H9 (cell line): ENCODE data around the gene SLC16A1. TPM values are rescaled to one million over a fixed set of nuclear protein-coding genes. Genes with fewer than 3 reads are reported as not detected.

Source experiments
- DNase-seq: peaks from one replicate; pipeline ENCODE4 v3.0.0-alpha.2; 2017
- H2AFZ ChIP-seq: one replicate; pipeline ENCODE4 v1.6.1; 2013; ENCODE audit warnings: mild to moderate bottlenecking, low read length, control low read depth, moderate library complexity
- H2AK5ac ChIP-seq: 2 replicates; pipeline ENCODE4 v1.6.1; 2013; ENCODE audit warnings: low read length, control low read depth, mixed read lengths; ENCODE audit not compliant: insufficient read length
- H2BK120ac ChIP-seq: one replicate; pipeline ENCODE4 v1.6.1; 2013; ENCODE audit warnings: low read depth, mild to moderate bottlenecking, low read length, control low read depth, inconsistent platforms; ENCODE audit not compliant: poor library complexity, severe bottlenecking
- H2BK12ac ChIP-seq: 2 replicates; pipeline ENCODE4 v1.6.1; 2013; ENCODE audit warnings: low read length, control low read depth, mixed read lengths, low read depth; ENCODE audit not compliant: insufficient read length
- H2BK15ac ChIP-seq: 2 replicates; pipeline ENCODE4 v1.6.1; 2013; ENCODE audit warnings: low read depth, low read length, control low read depth
- H2BK20ac ChIP-seq: one replicate; pipeline ENCODE4 v1.6.1; 2013; ENCODE audit warnings: low read depth, mild to moderate bottlenecking, low read length, control low read depth, inconsistent platforms; ENCODE audit not compliant: poor library complexity, severe bottlenecking
- H2BK5ac ChIP-seq: 2 replicates; pipeline ENCODE4 v1.6.1; 2013; ENCODE audit warnings: low read length, control low read depth, mixed read lengths; ENCODE audit not compliant: insufficient read length
- H3K14ac ChIP-seq: 2 replicates; pipeline ENCODE4 v1.6.1; 2013; ENCODE audit warnings: low read length, control low read depth; ENCODE audit not compliant: insufficient read depth
- H3K18ac ChIP-seq: 2 replicates; pipeline ENCODE4 v1.6.1; 2013; ENCODE audit warnings: low read depth, mild to moderate bottlenecking, mixed read lengths, low read length, control low read depth; ENCODE audit not compliant: insufficient read length
- H3K23ac ChIP-seq: 2 replicates; pipeline ENCODE4 v1.6.1; 2013; ENCODE audit warnings: low read length, control low read depth, mixed read lengths, low read depth; ENCODE audit not compliant: insufficient read length
- H3K23me2 ChIP-seq: 2 replicates; pipeline ENCODE4 v1.6.1; 2013; ENCODE audit warnings: low read depth, mild to moderate bottlenecking, mixed read lengths, low read length, control low read depth; ENCODE audit not compliant: insufficient read length, poor library complexity, severe bottlenecking
- H3K27ac ChIP-seq: 2 replicates; pipeline ENCODE4 v1.5.1; 2013; ENCODE audit warnings: low read length, control low read depth, mixed read lengths, low read depth; ENCODE audit not compliant: insufficient read length
- H3K27me3 ChIP-seq: 2 replicates; pipeline ENCODE4 v1.6.1; 2013; ENCODE audit warnings: low read length, control low read depth, inconsistent platforms; ENCODE audit not compliant: insufficient read depth
- H3K4ac ChIP-seq: 2 replicates; pipeline ENCODE4 v1.6.1; 2013; ENCODE audit warnings: low read depth, mild to moderate bottlenecking, control low read depth, inconsistent platforms, low read length, moderate library complexity
- H3K4me1 ChIP-seq: 2 replicates; pipeline ENCODE4 v1.6.1; 2013; ENCODE audit warnings: low read length, control low read depth, inconsistent platforms; ENCODE audit not compliant: insufficient read depth
- H3K4me2 ChIP-seq: 2 replicates; pipeline ENCODE4 v1.6.1; 2013; ENCODE audit warnings: low read length, control low read depth, mixed read lengths; ENCODE audit not compliant: insufficient read length, insufficient read depth
- H3K56ac ChIP-seq: 2 replicates; pipeline ENCODE4 v1.6.1; 2013; ENCODE audit warnings: low read depth, mild to moderate bottlenecking, mixed read lengths, low read length, control low read depth; ENCODE audit not compliant: insufficient read length
- H3K79me1 ChIP-seq: 2 replicates; pipeline ENCODE4 v1.6.1; 2013; ENCODE audit warnings: low read depth, mild to moderate bottlenecking, moderate library complexity, low read length, control low read depth, inconsistent platforms; ENCODE audit not compliant: insufficient read depth, poor library complexity, severe bottlenecking
- H3K79me2 ChIP-seq: 2 replicates; pipeline ENCODE4 v1.6.1; 2013; ENCODE audit warnings: low read length, control low read depth, inconsistent platforms; ENCODE audit not compliant: insufficient read depth
- H3K9ac ChIP-seq: 2 replicates; pipeline ENCODE4 v1.6.1; 2013; ENCODE audit warnings: low read length, control low read depth, mixed read lengths; ENCODE audit not compliant: insufficient read length; ENCODE audit errors: extremely low read depth
- H3K9me3 ChIP-seq: one replicate; pipeline ENCODE4 v1.6.1; 2013; ENCODE audit warnings: low read depth, low read length, inconsistent platforms; ENCODE audit not compliant: control insufficient read depth
- H3T11ph ChIP-seq: one replicate; pipeline ENCODE4 v1.6.1; 2013; ENCODE audit warnings: mild to moderate bottlenecking, low read length, control low read depth, inconsistent platforms
- H4K20me1 ChIP-seq: one replicate; pipeline ENCODE4 v1.6.1; 2013; ENCODE audit not compliant: control insufficient read depth, insufficient read length, insufficient read depth
- H4K5ac ChIP-seq: 2 replicates; pipeline ENCODE4 v1.6.1; 2013; ENCODE audit warnings: low read depth, mild to moderate bottlenecking, mixed read lengths, low read length, control low read depth; ENCODE audit not compliant: insufficient read length
- H4K8ac ChIP-seq: replicated peaks from 2 replicates; pipeline ENCODE4 v1.6.1; 2013; ENCODE audit warnings: low read length, control low read depth, mixed read lengths, low read depth; ENCODE audit not compliant: insufficient read length
- H4K91ac ChIP-seq: 2 replicates; pipeline ENCODE4 v1.6.1; 2013; ENCODE audit warnings: low read depth, mild to moderate bottlenecking, moderate library complexity, mixed read lengths, low read length, control low read depth; ENCODE audit not compliant: insufficient read length
- H3K27ac Mint-ChIP-seq, 3 experiments: 2 replicates in 2 of 3; 3 replicates in 1 of 3; pipeline ENCODE4 v1.8.0; 2020 to 2021; ENCODE audit warnings: mixed read lengths in 3 of 3, mild to moderate bottlenecking in 1 of 3, moderate library complexity in 1 of 3
- H3K27me3 Mint-ChIP-seq: 2 replicates; pipeline ENCODE4 v1.8.0; 2021; ENCODE audit warnings: low read depth, mild to moderate bottlenecking, moderate library complexity, mixed read lengths
- H3K36me3 Mint-ChIP-seq, 3 experiments: 2 replicates in 2 of 3; 3 replicates in 1 of 3; pipeline ENCODE4 v1.8.0; 2020 to 2021; ENCODE audit warnings: low read depth in 3 of 3, mixed read lengths in 3 of 3; ENCODE audit not compliant: insufficient read depth in 1 of 3
- H3K4me1 Mint-ChIP-seq, 2 experiments: 2 replicates each; pipeline ENCODE4 v1.8.0; 2020; ENCODE audit warnings: mixed read lengths in 2 of 2
- H3K4me3 Mint-ChIP-seq, 2 experiments: 2 replicates in 1 of 2; 3 replicates in 1 of 2; pipeline ENCODE4 v1.8.0; 2020 to 2021; ENCODE audit warnings: mild to moderate bottlenecking in 2 of 2, mixed read lengths in 2 of 2, moderate library complexity in 1 of 2
- H3K9me3 Mint-ChIP-seq, 2 experiments: 2 replicates in 1 of 2; 3 replicates in 1 of 2; pipeline ENCODE4 v1.8.0; 2020; ENCODE audit warnings: mild to moderate bottlenecking in 2 of 2, mixed read lengths in 2 of 2, moderate library complexity in 1 of 2
- CTCF ChIP-seq: fragments of 200-600 bp; sonication (generic); conservative IDR thresholded peaks from 3 replicates; pipeline ENCODE4 v1.8.0; 2021; ENCODE audit warnings: antibody characterized with exemption, mild to moderate bottlenecking
- total RNA-seq: library from RNA; stranded (reverse); gene quantifications from 2 replicates; pipeline ENCODE4 v1.2.1, GENCODE V29; 2021

The SLC16A1 gene
- total RNA-seq, 1 experiment from 2014 or later = 381 TPM

- no peak for DNase-seq
- Histone ChIP-seq H3K14ac (no peak overlapping the region), H3K79me2 (peaks cover 62% of the 10 kb centered on the region; the same call in 1 of the 2 replicates), H4K8ac (no peak overlapping the region), H3K23ac (no peak overlapping the region), H3T11ph (no peak overlapping the region), H3K4me1 (no peaks in the 10 kb centered on the region; the same call in 1 of the 2 replicates), H3K9ac (no peak overlapping the region), H3K23me2 (no peaks in the 10 kb centered on the region), H3K18ac (no peak overlapping the region), H3K79me1 (peaks cover 2% of the 10 kb centered on the region), H2AK5ac (no peak overlapping the region), H3K56ac (no peak overlapping the region), H3K4me2 (no peak overlapping the region), H3K27ac (no peak overlapping the region), H4K20me1 (no peaks in the 10 kb centered on the region), H3K9me3 (no peaks in the 10 kb centered on the region), H4K91ac (no peak overlapping the region), H3K27me3 (no peaks in the 10 kb centered on the region), H2BK12ac (no peak overlapping the region), H2BK20ac (no peak overlapping the region), H3K4ac (no peak overlapping the region), H2BK15ac (no peak overlapping the region), H2AFZ (no peak overlapping the region), H2BK120ac (no peak overlapping the region), H4K5ac (no peak overlapping the region), H2BK5ac (no peak overlapping the region)
- H3K4me1 Mint-ChIP-seq = peaks cover 46 to 54% of the 10 kb centered on the region in 2 experiments
- no peaks in the 10 kb centered on the region for H3K27me3 Mint-ChIP-seq
- H3K9me3 Mint-ChIP-seq = no peaks in the 10 kb centered on the region
- TF ChIP-seq CTCF = no peak
- peak overlapping the region in 2 of 3 experiments; percentile 10 to 83; a peak in 4 of 7 replicates for H3K27ac Mint-ChIP-seq
- H3K36me3 Mint-ChIP-seq = peaks cover 17 to 49% (median 38%) of the 10 kb centered on the region in 3 experiments; a peak in 6 of 7 replicates
- no peak overlapping the region for H3K4me3 Mint-ChIP-seq
Observed at GRCh38 chr1:112935461-112936111, 20.4 kb downstream of the SLC16A1 start.
